WI38 (cell line): ENCODE results near the gene TNC.

Experiments used
- H3K4me3 ChIP-seq: 2 replicates; pipeline ENCODE4 v1.5.1; 2011; ENCODE audit warnings: low read depth, mild to moderate bottlenecking, control low read depth, low read length
- TF ChIP-seq, protein P1 (sequence below): IDR thresholded peaks from 2 replicates; pipeline ENCODE4 v1.5.1; 2012; ENCODE audit warnings: low read depth, mild to moderate bottlenecking, control low read depth, low read length

TNC gene

DNA sequence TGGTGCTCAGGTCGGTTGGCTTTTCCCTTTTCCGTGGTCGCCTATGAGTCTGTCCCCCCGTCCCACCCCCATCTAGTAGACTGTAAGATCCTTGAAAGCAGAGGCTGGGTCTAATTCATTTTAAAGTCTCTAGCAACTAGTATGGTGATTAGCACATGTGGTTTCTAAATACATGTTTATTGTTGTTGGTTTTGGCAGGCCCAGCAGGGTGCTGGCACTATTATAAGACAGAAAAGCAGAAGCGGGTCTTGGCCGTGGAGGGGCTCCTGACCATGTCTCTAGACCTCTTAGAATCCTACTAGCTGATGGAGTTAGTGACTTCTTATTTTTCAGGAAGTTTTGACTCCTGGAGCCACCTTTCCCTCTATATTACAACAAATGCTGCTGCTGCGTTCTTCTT lies 126.1 kb downstream of the TNC start:
- TF ChIP-seq, protein P1, sequence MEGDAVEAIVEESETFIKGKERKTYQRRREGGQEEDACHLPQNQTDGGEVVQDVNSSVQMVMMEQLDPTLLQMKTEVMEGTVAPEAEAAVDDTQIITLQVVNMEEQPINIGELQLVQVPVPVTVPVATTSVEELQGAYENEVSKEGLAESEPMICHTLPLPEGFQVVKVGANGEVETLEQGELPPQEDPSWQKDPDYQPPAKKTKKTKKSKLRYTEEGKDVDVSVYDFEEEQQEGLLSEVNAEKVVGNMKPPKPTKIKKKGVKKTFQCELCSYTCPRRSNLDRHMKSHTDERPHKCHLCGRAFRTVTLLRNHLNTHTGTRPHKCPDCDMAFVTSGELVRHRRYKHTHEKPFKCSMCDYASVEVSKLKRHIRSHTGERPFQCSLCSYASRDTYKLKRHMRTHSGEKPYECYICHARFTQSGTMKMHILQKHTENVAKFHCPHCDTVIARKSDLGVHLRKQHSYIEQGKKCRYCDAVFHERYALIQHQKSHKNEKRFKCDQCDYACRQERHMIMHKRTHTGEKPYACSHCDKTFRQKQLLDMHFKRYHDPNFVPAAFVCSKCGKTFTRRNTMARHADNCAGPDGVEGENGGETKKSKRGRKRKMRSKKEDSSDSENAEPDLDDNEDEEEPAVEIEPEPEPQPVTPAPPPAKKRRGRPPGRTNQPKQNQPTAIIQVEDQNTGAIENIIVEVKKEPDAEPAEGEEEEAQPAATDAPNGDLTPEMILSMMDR: no peak
- no peak overlapping the region for H3K4me3 ChIP-seq

DNA sequence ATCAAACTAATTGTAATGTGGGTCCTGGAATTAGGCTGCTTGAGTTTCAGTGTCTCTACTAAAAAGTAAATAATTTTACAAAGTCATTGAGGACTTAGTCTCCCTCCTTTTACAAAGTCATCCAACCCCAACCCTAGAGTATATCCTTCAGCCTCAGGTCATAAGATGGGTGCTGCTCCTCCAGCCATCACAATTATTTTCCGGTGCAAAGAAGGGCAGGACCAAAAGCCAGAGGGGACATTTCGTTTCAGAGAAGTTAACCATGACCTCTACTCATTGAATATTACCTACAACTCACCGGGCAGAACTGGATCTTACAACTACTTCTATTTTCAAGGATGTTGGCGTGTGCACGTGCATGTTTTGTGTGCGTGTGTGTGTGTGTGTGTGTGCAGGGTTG lies 127.1 kb downstream of the TNC start:
- TF ChIP-seq, protein P1: no peak
- H3K4me3 ChIP-seq: no peak overlapping the region

DNA sequence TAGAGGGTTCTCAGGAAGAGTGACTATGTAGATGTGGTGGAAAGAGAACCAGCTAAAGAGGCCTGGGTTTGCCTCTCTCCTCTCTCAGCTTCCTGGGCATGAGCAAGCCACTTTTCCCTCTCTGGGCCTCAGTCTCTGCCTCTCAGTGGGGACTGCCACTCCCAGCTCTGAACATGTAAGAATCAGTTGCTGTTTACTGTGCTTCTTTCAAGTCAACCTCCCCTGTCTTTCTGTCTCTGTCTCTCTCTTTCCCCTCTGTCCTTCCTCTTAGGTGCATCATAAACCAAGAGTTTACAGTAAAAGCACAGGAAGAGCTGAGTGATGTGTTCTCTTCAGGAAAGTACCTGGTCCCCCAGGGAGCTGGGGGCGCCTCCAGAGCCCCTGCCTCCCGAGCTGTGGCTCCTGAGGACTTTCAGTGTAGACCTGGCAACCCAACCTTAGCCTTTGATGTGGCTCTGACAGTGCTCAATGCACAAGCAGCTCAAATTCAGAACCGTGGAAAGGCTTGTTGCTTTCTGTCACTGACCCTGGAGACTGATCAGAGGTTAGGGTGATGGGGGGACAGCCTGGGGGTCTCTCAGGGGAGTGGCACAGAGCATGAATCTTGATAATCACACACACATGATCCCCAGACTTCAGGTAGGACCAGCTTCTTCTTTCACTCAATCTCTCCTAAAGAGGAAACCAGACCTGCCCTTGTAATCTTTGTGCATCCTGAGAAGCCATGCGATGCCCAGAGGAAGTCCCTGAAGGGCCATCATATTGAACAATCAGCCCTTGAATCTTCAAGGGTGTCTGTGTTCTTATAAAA lies 128.2 kb downstream of the TNC start:
- H3K4me3 ChIP-seq: no peak overlapping the region
- TF ChIP-seq, protein P1: no peak

DNA sequence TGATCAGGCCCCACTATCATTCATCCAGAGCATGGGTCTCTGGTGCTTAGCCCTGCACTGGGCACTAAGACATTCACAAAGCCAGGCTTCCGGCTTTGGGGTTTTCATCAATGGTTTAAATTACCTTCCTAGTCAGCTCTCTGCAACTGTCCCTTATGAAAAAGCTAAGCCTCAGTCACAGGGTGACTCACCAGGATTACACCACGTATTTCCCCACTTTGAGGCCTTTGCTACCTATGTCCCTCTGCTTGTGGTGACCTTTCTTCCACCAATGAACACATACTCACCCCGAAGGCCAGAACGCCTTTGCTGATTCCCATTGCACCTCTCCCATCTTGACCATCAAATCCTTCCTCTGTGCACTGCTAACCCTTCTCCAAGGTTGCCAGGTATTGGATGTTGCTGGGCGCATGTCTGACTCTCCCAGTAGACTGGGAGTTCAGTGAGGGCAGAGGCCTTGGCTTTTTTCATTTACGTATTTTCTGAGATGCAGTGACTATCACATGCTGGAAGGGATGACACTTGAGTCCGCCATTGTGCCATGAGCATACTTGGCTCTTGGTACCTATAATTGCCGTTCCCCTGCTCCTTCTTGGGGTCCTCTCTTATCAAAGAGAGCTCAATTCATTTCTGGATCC lies 128.9 kb downstream of the TNC start:
- no peak overlapping the region for H3K4me3 ChIP-seq
- TF ChIP-seq, protein P1: no peak

DNA sequence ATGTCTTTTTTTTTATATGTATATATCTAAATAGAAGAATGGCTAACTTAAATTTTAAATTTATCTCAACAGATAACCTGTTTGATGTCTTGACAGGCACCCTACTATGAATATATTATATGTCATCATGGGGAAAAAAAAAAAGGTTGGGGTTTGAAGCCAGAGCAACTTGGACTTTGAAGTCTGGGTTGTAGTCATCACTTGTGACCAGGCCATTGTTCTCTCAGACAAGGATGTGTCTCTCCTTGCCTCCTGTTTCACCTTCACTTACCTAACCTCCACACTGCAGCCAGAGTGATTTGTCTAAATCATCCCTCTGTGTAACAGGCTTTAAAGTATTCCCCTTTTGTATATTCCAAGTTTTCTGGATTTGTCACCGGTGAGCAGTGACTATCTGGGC lies 130.8 kb downstream of the TNC start:
- TF ChIP-seq, protein P1: no peak
- H3K4me3 ChIP-seq: no peak overlapping the region

DNA sequence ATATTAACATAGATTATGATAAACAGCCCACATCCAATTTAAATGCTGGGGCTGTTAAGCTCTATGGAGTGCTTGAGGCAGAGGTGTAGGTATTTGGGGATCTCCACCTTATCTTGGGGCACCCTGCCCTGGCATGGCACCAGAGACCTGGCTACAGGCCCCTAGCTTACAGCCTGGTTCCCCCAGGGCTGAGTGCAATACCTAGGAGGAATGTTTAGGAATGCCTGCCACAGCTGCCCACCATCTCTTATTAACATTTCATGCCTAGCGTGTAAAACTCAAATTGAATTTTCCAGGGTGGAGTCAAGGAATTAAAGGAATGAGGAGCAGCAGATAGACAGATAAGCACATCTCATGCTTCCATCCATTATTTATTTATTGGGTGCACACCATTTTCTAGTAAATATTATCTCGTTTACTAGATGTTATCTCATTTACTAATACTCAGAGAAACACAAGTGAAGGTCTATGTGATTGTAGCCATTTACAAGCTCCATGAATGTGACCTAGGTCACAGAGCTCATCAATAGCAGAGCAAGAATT lies 131.9 kb downstream of the TNC start:
- no peak overlapping the region for H3K4me3 ChIP-seq
- TF ChIP-seq, protein P1: no peak

DNA sequence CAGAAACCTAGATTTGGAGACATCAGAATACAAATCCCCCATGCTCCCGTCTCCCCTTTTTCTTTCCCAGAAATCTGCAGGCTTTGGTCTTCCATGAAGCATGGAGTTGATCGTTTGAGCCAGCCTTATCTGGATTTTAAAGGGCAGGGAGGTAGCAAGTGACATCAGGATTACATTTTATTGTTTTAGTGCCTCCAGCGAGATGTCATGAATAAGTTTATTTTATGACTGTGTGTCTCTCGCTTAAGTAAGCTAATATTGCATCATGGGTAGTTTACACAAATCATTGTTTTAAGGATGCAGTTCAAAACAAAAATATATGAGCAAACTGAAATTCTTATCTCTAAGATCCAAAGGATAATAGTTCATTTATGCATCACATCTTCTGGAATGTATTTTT lies 136.9 kb downstream of the TNC start:
- TF ChIP-seq, protein P1: no peak

More for the DNA sequence above, 136.9 kb downstream of the TNC start:
- no peak overlapping the region for H3K4me3 ChIP-seq
